ENCODE results near the gene CAMTA2. TPM values are rescaled to one million over a fixed set of nuclear protein-coding genes. Genes with fewer than 3 reads are reported as not detected.
A peak's percentile ranks its signal among the peaks of the same experiment; 100 is the strongest.

CAMTA2 gene
- total and polyA plus RNA-seq, 9 of the 15 experiments (the other 6 are each of a cell fraction or from before 2014, with no cell fraction given): 0.24 to 25.1 (median 6.3) TPM

- TF ChIP-seq, protein P1, sequence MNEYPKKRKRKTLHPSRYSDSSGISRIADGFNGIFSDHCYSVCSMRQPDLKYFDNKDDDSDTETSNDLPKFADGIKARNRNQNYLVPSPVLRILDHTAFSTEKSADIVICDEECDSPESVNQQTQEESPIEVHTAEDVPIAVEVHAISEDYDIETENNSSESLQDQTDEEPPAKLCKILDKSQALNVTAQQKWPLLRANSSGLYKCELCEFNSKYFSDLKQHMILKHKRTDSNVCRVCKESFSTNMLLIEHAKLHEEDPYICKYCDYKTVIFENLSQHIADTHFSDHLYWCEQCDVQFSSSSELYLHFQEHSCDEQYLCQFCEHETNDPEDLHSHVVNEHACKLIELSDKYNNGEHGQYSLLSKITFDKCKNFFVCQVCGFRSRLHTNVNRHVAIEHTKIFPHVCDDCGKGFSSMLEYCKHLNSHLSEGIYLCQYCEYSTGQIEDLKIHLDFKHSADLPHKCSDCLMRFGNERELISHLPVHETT (CRISPR knock-in tag; conservative IDR thresholded peaks at IDR 0.05 in 1 of 2, IDR thresholded peaks at IDR 0.05 in 1 of 2): peak in 1 of 2 experiments; percentile 61; a peak in 2 of 4 replicates
- TF ChIP-seq, protein P2, sequence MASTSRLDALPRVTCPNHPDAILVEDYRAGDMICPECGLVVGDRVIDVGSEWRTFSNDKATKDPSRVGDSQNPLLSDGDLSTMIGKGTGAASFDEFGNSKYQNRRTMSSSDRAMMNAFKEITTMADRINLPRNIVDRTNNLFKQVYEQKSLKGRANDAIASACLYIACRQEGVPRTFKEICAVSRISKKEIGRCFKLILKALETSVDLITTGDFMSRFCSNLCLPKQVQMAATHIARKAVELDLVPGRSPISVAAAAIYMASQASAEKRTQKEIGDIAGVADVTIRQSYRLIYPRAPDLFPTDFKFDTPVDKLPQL (IDR thresholded peaks at IDR 0.05; ENCODE audit: extremely low read depth, insufficient read length): no peak
- TF ChIP-seq DIDO1 (tag; IDR thresholded peaks at IDR 0.05; ENCODE audit: low read depth) (no peak), FOXP1 (CRISPR knock-in tag; IDR thresholded peaks at IDR 0.05) (no peak), FOXJ2 (tag; IDR thresholded peaks at IDR 0.05) (no peak), SNAPC5 (CRISPR knock-in tag; IDR thresholded peaks at IDR 0.05) (no peak), GABPB1 (CRISPR knock-in tag; IDR thresholded peaks at IDR 0.05) (no peak; the same call in 1 of the 2 replicates), EHMT2 (IDR thresholded peaks at IDR 0.05) (no peak), ID3 (CRISPR knock-in tag; IDR thresholded peaks at IDR 0.05) (no peak), ID3 (tag; IDR thresholded peaks at IDR 0.05) (no peak), MTA3 (IDR thresholded peaks at IDR 0.05; ENCODE audit: borderline replicate concordance) (no peak; the same call in 1 of the 2 replicates), ZFX (CRISPR knock-in tag; IDR thresholded peaks at IDR 0.05) (peak; percentile 80), ZNF707 (CRISPR knock-in tag; conservative IDR thresholded peaks at IDR 0.05) (no peak), RFX5 (IDR thresholded peaks at IDR 0.05; ENCODE audit: low read depth, low read length) (no peak), ARID1B (IDR thresholded peaks at IDR 0.05) (peak; percentile 44), SMARCA4 (IDR thresholded peaks at IDR 0.05) (no peak), ZNF197 (CRISPR knock-in tag; IDR thresholded peaks at IDR 0.05; ENCODE audit: low read depth) (no peak), ZBTB17 (CRISPR knock-in tag; IDR thresholded peaks at IDR 0.05) (no peak), JUN (IDR thresholded peaks at IDR 0.05; ENCODE audit: borderline replicate concordance, low read depth, low read length) (no peak), JUN (CRISPR knock-in tag; IDR thresholded peaks at IDR 0.05; ENCODE audit: borderline replicate concordance) (no peak), LEF1 (IDR thresholded peaks at IDR 0.05) (no peak), ZFP36 (IDR thresholded peaks at IDR 0.05; ENCODE audit: low read depth, low read length, partially characterized antibody) (no peak), BRD4 (IDR thresholded peaks at IDR 0.05) (no peak), POLR2B (IDR thresholded peaks at IDR 0.05; ENCODE audit: low read depth, partially characterized antibody) (peak; percentile 36), NFIC (IDR thresholded peaks at IDR 0.05) (peak; percentile 85), HDAC6 (IDR thresholded peaks at IDR 0.05; ENCODE audit: low read depth, low read length) (no peak), JUNB (CRISPR knock-in tag; conservative IDR thresholded peaks at IDR 0.05) (no peak), SLC30A9 (CRISPR knock-in tag; IDR thresholded peaks at IDR 0.05) (no peak)
- TF ChIP-seq, protein P3, sequence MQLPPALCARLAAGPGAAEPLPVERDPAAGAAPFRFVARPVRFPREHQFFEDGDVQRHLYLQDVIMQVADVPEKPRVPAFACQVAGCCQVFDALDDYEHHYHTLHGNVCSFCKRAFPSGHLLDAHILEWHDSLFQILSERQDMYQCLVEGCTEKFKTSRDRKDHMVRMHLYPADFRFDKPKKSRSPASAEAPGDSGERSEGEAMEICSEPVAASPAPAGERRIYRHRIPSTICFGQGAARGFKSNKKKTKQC (CRISPR knock-in tag; IDR thresholded peaks at IDR 0.05): no peak
Measured at GRCh38 chr17:4950075-4950745, 37.3 kb downstream of the CAMTA2 start (continued).
